ENCODE results near the gene SLC13A3. TPM values are rescaled to one million over a fixed set of nuclear protein-coding genes. Genes with fewer than 3 reads are reported as not detected.

Gene SLC13A3
- total and polyA plus RNA-seq, 2 donors (not counting 3 experiments of a cell fraction or from before 2014, with no cell fraction given), result 0.11 to 0.40 TPM

- DNase-seq (ENCODE audit: low read depth, low spot score), result peak; percentile 85
- no peaks in the 10 kb centered on the region for H3K9me1 ChIP-seq (replicated peaks; ENCODE audit: control insufficient read depth, extremely low read depth, insufficient read depth, low read length)
- TF ChIP-seq GATA2 (IDR thresholded peaks at IDR 0.05; ENCODE audit: insufficient read depth, insufficient read length, low read depth, low read length), result no peak
- no peak for TF ChIP-seq POLR2A (IDR thresholded peaks at IDR 0.05; ENCODE audit: low read depth, low read length)
- no peak for TF ChIP-seq EZH2 (IDR thresholded peaks at IDR 0.05; ENCODE audit: borderline replicate concordance, low read depth, low read length, severe bottlenecking)
- TF ChIP-seq FOS (IDR thresholded peaks at IDR 0.05; ENCODE audit: borderline replicate concordance, insufficient read depth, low read length), result no peak
- TF ChIP-seq MYC (IDR thresholded peaks at IDR 0.05; ENCODE audit: low read depth, low read length), result no peak
- TF ChIP-seq CTCF (IDR thresholded peaks at IDR 0.05; ENCODE audit: extremely low read depth in 1 of 2, insufficient read depth in 1 of 2, low read depth in 1 of 2, low read length in 2 of 2), result no peak
- intact Hi-C loops (cut with micrococcal nuclease) (no loop called here), dilution Hi-C loops (cut with MboI; ENCODE audit: extremely low pct_ligation_motif_present, low sequenced_read_pairs) (no loop called here)
- H3K9ac ChIP-seq (replicated peaks; ENCODE audit: extremely low read depth, insufficient read depth, low read length), result no peak overlapping the region
- H3K4me1 ChIP-seq (ENCODE audit: control insufficient read depth, extremely low read depth, insufficient read depth, low read length), result peaks cover 3% of the 10 kb centered on the region
- no peak overlapping the region for H2AFZ ChIP-seq (ENCODE audit: low read depth, low read length)
- no peaks in the 10 kb centered on the region for H3K27me3 ChIP-seq (ENCODE audit: control insufficient read depth in 2 of 2, insufficient read depth in 2 of 2, low read length in 2 of 2)
- H3K36me3 ChIP-seq (ENCODE audit: control insufficient read depth in 2 of 2, extremely low read depth in 1 of 2, insufficient read depth in 2 of 2, low read length in 2 of 2), result no peaks in the 10 kb centered on the region
- no peaks in the 10 kb centered on the region for H3K79me2 ChIP-seq (ENCODE audit: control insufficient read depth, insufficient read depth, low read length)
- H3K4me3 ChIP-seq (replicated peaks in 1 of 3; ENCODE audit: insufficient read depth in 1 of 3, low read depth in 1 of 3, low read length in 3 of 3), result no peak overlapping the region
- no peaks in the 10 kb centered on the region for H3K9me3 ChIP-seq (replicated peaks; ENCODE audit: control insufficient read depth, insufficient read depth, low read length)
- H3K4me2 ChIP-seq (ENCODE audit: insufficient read depth, low read length), result no peak overlapping the region
- CTCF ChIA-PET, result interaction anchor here (0.7 to 1.8 kb wide), 4 partner anchors 10 to 18 kb away, joined by 3 to 4 read pairs (median 4); partner anchors contain the start of gene OCSTAMP
- BruUV-seq (replicated peaks), result no TSS peak
- POLR2A ChIA-PET, result interaction anchor here (1.7 kb wide), 1 partner anchor 10 kb away, joined by 8 read pairs; no protein-coding TSS in a partner anchor
- no peaks in the 10 kb centered on the region for H4K20me1 ChIP-seq (replicated peaks; ENCODE audit: control insufficient read depth, extremely low read depth, insufficient read depth, low read length)
- peak; percentile 77 for FAIRE-seq
- H3K27ac ChIP-seq (ENCODE audit: insufficient read depth, low read depth, low read length), result no peak overlapping the region
Observed at GRCh38 chr20:46568570-46569129, 82.6 kb downstream of the SLC13A3 start.
